Endothelial cell of umbilical vein (primary cell): Measurements from ENCODE around the gene METTL16. TPM values are rescaled to one million over a fixed set of nuclear protein-coding genes. Genes with fewer than 3 reads are reported as not detected.

Experiments
- BruUV-seq: library from RNA; stranded (reverse); fragments of 400-500 nt; replicated peaks from 2 replicates; lab custom pipeline; 2021; lab: Mats Ljungman, UMichigan
- CTCF ChIA-PET: fragments of 300-600, 350-600 bp; sonication (Branson Sonifier 250); formaldehyde crosslinking; loops from one replicate; lab custom pipeline; 2021; ENCODE audit warnings: antibody characterized with exemption, inconsistent platforms; lab: Charles Lee
- POLR2A ChIA-PET: fragments of 300-600, 350-600 bp; sonication (Branson Sonifier 250); formaldehyde crosslinking; loops from one replicate; lab custom pipeline; 2021; ENCODE audit warnings: antibody characterized with exemption, inconsistent platforms; lab: Charles Lee
- DNase-seq: peaks from one replicate; pipeline ENCODE4 v3.0.0-alpha.2; 2011; ENCODE audit warnings: low read depth, low spot score
- FAIRE-seq: peaks from 2 replicates; lab custom pipeline; 2011; peaks lifted over from hg19 to GRCh38; lab: Jason Lieb, UNC
- H2AFZ ChIP-seq: 2 replicates; pipeline ENCODE4 v1.6.0; 2012; ENCODE audit warnings: low read depth, low read length, control low read depth, inconsistent platforms
- H3K27ac ChIP-seq: 2 replicates; pipeline ENCODE4 v1.5.1; 2011; ENCODE audit warnings: low read depth, mild to moderate bottlenecking, control low read depth, low read length, moderate library complexity; ENCODE audit not compliant: insufficient read depth
- H3K27me3 ChIP-seq, 2 experiments: 2 replicates each; pipeline versions ENCODE4 v1.6.0 to v1.6.1; 2011; ENCODE audit warnings: low read length in 2 of 2, mixed read lengths in 1 of 2; ENCODE audit not compliant: control insufficient read depth in 2 of 2, insufficient read depth in 2 of 2
- H3K36me3 ChIP-seq, 2 experiments: 2 replicates in 1 of 2; 3 replicates in 1 of 2; pipeline ENCODE4 v1.5.1; 2011; ENCODE audit warnings: low read length in 2 of 2, mild to moderate bottlenecking in 1 of 2, moderate library complexity in 1 of 2; ENCODE audit not compliant: control insufficient read depth in 2 of 2, insufficient read depth in 2 of 2; ENCODE audit errors: extremely low read depth in 1 of 2
- H3K4me1 ChIP-seq: 3 replicates; pipeline ENCODE4 v1.5.1; 2011; ENCODE audit warnings: mild to moderate bottlenecking, low read length; ENCODE audit not compliant: control insufficient read depth, insufficient read depth; ENCODE audit errors: extremely low read depth
- H3K4me2 ChIP-seq: 2 replicates; pipeline ENCODE4 v1.6.1; 2011; ENCODE audit warnings: low read length, control low read depth, mixed read lengths; ENCODE audit not compliant: insufficient read depth
- H3K4me3 ChIP-seq, 3 experiments: fragments of 200-600 bp in 1 of 3; sonication (generic), shearing (Covaris generic) in 1 of 3; replicated peaks in 1 of 3; 2 replicates each; pipeline ENCODE4 v1.5.1; 2011 to 2016; ENCODE audit warnings: control low read depth in 3 of 3, low read length in 3 of 3, mild to moderate bottlenecking in 2 of 3, inconsistent platforms in 1 of 3, low read depth in 1 of 3, moderate library complexity in 1 of 3; ENCODE audit not compliant: insufficient read depth in 1 of 3
- H3K79me2 ChIP-seq: 2 replicates; pipeline ENCODE4 v1.6.0; 2012; ENCODE audit warnings: low read length, inconsistent platforms; ENCODE audit not compliant: control insufficient read depth, insufficient read depth
- H3K9ac ChIP-seq: replicated peaks from 2 replicates; pipeline ENCODE3; 2011; ENCODE audit warnings: low read length, control low read depth; ENCODE audit not compliant: insufficient read depth; ENCODE audit errors: extremely low read depth
- H3K9me1 ChIP-seq: replicated peaks from 3 replicates; pipeline ENCODE4 v1.6.0; 2011; ENCODE audit warnings: mild to moderate bottlenecking, low read length; ENCODE audit not compliant: control insufficient read depth, insufficient read depth; ENCODE audit errors: extremely low read depth
- H3K9me3 ChIP-seq: replicated peaks from 2 replicates; pipeline ENCODE4 v1.5.1; 2012; ENCODE audit warnings: low read length, inconsistent platforms; ENCODE audit not compliant: control insufficient read depth, insufficient read depth
- H4K20me1 ChIP-seq: replicated peaks from 2 replicates; pipeline ENCODE3; 2011; ENCODE audit warnings: mild to moderate bottlenecking, low read length; ENCODE audit not compliant: control insufficient read depth, insufficient read depth; ENCODE audit errors: extremely low read depth
- EZH2 ChIP-seq: IDR thresholded peaks from 2 replicates; pipeline ENCODE4 v1.6.1; 2012; ENCODE audit warnings: borderline replicate concordance, low read depth, mild to moderate bottlenecking, moderate library complexity, low read length, inconsistent platforms; ENCODE audit not compliant: severe bottlenecking
- GATA2 ChIP-seq: IDR thresholded peaks from 2 replicates; pipeline ENCODE4 v1.7.0; 2011; ENCODE audit warnings: low read depth, mild to moderate bottlenecking, moderate library complexity, mixed read lengths, low read length; ENCODE audit not compliant: insufficient read length, insufficient read depth
- JUN ChIP-seq: IDR thresholded peaks from 2 replicates; pipeline ENCODE4 v1.6.1; 2011; ENCODE audit warnings: borderline replicate concordance, low read depth; ENCODE audit not compliant: insufficient read length, insufficient read depth
- MYC ChIP-seq: IDR thresholded peaks from one replicate; pipeline ENCODE4 v1.6.1; 2011; ENCODE audit warnings: mild to moderate bottlenecking, low read depth, low read length
- POLR2A ChIP-seq: IDR thresholded peaks from 2 replicates; pipeline ENCODE4 v1.6.1; 2012; ENCODE audit warnings: low read depth, mild to moderate bottlenecking, control low read depth, low read length
- POLR2AphosphoS5 ChIP-seq: IDR thresholded peaks from 2 replicates; pipeline ENCODE4 v1.6.1; 2012; ENCODE audit warnings: low read depth, mild to moderate bottlenecking, control low read depth, low read length, moderate library complexity; ENCODE audit not compliant: insufficient read depth
- dilution Hi-C: fragments of 300-500 bp; cut with MboI; formaldehyde crosslinking; loops from one replicate; pipeline ENCODE4 v1.15.0; 2019; ENCODE audit warnings: low sequenced_read_pairs; ENCODE audit not compliant: extremely low pct_ligation_motif_present
- intact Hi-C: fragments of 100-400 bp; cut with micrococcal nuclease; formaldehyde crosslinking; loops from one replicate; pipeline ENCODE4 v1.10.0; 2022
- polyA plus RNA-seq, 4 experiments: library from polyadenylated mRNA; depleted of rRNA in 3 of 4; stranded (reverse) in 3 of 4; unstranded in 1 of 4; fragments of >200 nt; gene quantifications; 2 replicates each; pipeline versions ENCODE4 v1.2.1 to v1.2.3, GENCODE V29; 2011 to 2012; ENCODE audit warnings: missing spikeins in 1 of 4
- total RNA-seq: library from RNA; stranded (reverse); gene quantifications from 2 replicates; pipeline ENCODE4 v1.2.3, GENCODE V29; 2021
- TF ChIP-seq, protein P1 (sequence below): IDR thresholded peaks from 2 replicates; pipeline ENCODE4 v1.6.1; 2011; ENCODE audit not compliant: insufficient read depth, insufficient read length

The METTL16 gene
- total and polyA plus RNA-seq, 2 donors (not counting 3 experiments of a cell fraction or from before 2014, with no cell fraction given), result 11.0 to 24.7 TPM

DNA sequence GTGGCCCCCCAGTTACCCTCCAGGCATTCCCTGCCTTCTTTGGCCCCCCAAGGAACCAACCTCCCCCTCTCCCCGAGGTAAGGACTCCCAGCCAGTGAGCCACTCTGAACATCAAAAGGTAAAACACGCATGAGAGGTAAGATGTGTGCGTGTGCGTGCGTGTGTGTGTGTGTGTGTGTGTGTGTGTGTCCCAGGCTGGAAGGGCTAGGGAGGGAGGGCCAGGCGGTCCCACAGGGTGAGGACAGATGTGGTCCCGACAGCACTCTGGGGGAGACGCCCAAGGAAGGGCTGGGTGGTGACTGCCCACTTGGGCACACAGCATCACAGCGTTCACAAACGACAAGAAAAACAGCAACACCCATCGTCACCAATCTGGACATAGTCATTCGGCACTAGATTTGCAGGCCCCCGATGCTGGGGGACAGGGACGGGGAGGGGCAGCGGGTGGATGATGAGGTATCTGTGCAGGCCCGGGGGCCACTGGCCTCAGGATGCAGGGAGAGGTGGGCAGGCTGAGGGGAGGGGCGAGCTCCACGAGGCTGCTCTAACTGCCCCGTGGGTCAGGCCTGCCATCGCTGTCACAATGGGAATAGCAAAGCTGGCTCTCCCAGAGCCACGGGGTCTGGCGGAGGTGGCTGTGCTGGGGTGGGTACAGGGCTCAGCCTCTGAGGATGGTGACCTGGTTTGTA is 127.1 kb downstream of the METTL16 start:
- intact Hi-C loops (no loop called here), dilution Hi-C loops (no loop called here)
- H3K36me3 ChIP-seq, result peaks cover 0 to 16% of the 10 kb centered on the region in 2 experiments
- DNase-seq (no peak), FAIRE-seq (no peak)
- BruUV-seq, result TSS peak; percentile 17
- TF ChIP-seq JUN, result no peak
- TF ChIP-seq GATA2, result no peak
- TF ChIP-seq, protein P1, sequence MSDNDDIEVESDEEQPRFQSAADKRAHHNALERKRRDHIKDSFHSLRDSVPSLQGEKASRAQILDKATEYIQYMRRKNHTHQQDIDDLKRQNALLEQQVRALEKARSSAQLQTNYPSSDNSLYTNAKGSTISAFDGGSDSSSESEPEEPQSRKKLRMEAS, result no peak
- no peak for TF ChIP-seq MYC
- no peak for TF ChIP-seq EZH2
- TF ChIP-seq POLR2AphosphoS5, result no peak
- no peak for TF ChIP-seq POLR2A
- no peaks in the 10 kb centered on the region for H3K9me3 ChIP-seq
- ChIA-PET CTCF (interaction anchor here (1.2 to 15.2 kb wide), 4 partner anchors 9 to 30 kb away, joined by 3 to 909 read pairs (median 50); no protein-coding TSS in a partner anchor), POLR2A (no interaction called here)
- H4K20me1 ChIP-seq, result no peaks in the 10 kb centered on the region
- no peaks in the 10 kb centered on the region for H3K27me3 ChIP-seq
- no peak overlapping the region for H3K4me2 ChIP-seq
- no peak overlapping the region for H2AFZ ChIP-seq
- H3K4me1 ChIP-seq, result no peaks in the 10 kb centered on the region
- no peak overlapping the region for H3K27ac ChIP-seq
- H3K79me2 ChIP-seq, result no peaks in the 10 kb centered on the region
- H3K4me3 ChIP-seq, result no peak overlapping the region
- H3K9ac ChIP-seq, result no peak overlapping the region
- no peaks in the 10 kb centered on the region for H3K9me1 ChIP-seq
